Heart left ventricle (tissue), 16 donors: Measurements from ENCODE around the gene ATXN7. TPM values are rescaled to one million over a fixed set of nuclear protein-coding genes. Genes with fewer than 3 reads are reported as not detected.

Source experiments
- ATAC-seq, 4 donors: fragments of 200-7000 bp; cut with Tn5 transposase; one replicate each; pipeline ENCODE4 v1.9.1; 2020 to 2022; ENCODE audit warnings: moderate library complexity in 4 of 4, mild to moderate bottlenecking in 3 of 4, moderate number of reproducible peaks in 1 of 4
- DNase-seq, 5 donors: peaks; one replicate each; pipeline ENCODE4 v3.0.0-alpha.2; 2020
- H3K27ac ChIP-seq, 12 donors: fragments of 200-600 bp; sonication (generic) in 4 of 12; one replicate each; pipeline versions ENCODE4 v1.5.0 to v1.8.0; 2016 to 2022; ENCODE audit warnings: mild to moderate bottlenecking in 2 of 12
- H3K27me3 ChIP-seq, 9 donors: fragments of 200-600 bp; sonication (generic) in 2 of 9; one replicate each; pipeline versions ENCODE4 v1.5.1 to v1.8.0; 2016 to 2022; ENCODE audit warnings: mild to moderate bottlenecking in 3 of 9
- H3K36me3 ChIP-seq, 9 donors: fragments of 200-600 bp; sonication (generic) in 2 of 9; one replicate each; pipeline versions ENCODE4 v1.5.0 to v1.8.0; 2018 to 2022; ENCODE audit warnings: mild to moderate bottlenecking in 2 of 9
- H3K4me1 ChIP-seq, 12 donors: fragments of 200-600 bp; sonication (generic) in 4 of 12; one replicate each; pipeline versions ENCODE4 v1.5.0 to v1.8.0; 2016 to 2022; ENCODE audit warnings: mild to moderate bottlenecking in 3 of 12
- H3K4me3 ChIP-seq, 12 donors: fragments of 200-600 bp; sonication (generic) in 4 of 12; one replicate each; pipeline versions ENCODE4 v1.5.0 to v1.8.0; 2017 to 2022; ENCODE audit warnings: mild to moderate bottlenecking in 9 of 12, moderate library complexity in 4 of 12
- H3K9me3 ChIP-seq, 12 donors: fragments of 200-600 bp; sonication (generic) in 4 of 12; one replicate each; pipeline versions ENCODE4 v1.5.0 to v1.8.0; 2016 to 2022; ENCODE audit warnings: mild to moderate bottlenecking in 1 of 12
- CTCF ChIP-seq, 12 donors: fragments of 200-600 bp; sonication (generic) in 4 of 12; IDR thresholded peaks; one replicate each; pipeline versions ENCODE4 v1.5.0 to v1.8.0; 2018 to 2022; ENCODE audit warnings: antibody characterized with exemption in 12 of 12, mild to moderate bottlenecking in 5 of 12
- POLR2A ChIP-seq, 2 donors: fragments of 450-650 bp; IDR thresholded peaks; one replicate each; pipeline ENCODE4 v1.6.1; 2017; ENCODE audit warnings: antibody characterized with exemption in 2 of 2, mild to moderate bottlenecking in 2 of 2, moderate library complexity in 2 of 2
- WGBS, 4 donors: extraction: QIAGEN DNeasy Blood & Tissue Kit in 2 of 4; methylation state at CpG; one replicate each; pipeline versions ENCODE4 v1.1.5 to v1.1.7; 2013 to 2018; 5-methylcytosine and 5-hydroxymethylcytosine counted together
- intact Hi-C, 10 donors: fragments of 100-400 bp; cut with DNase I; formaldehyde crosslinking; loops; one replicate each; pipeline versions ENCODE4 v1.11.1 to v1.14.2; 2022
- polyA plus RNA-seq, 2 donors: library from polyadenylated mRNA; stranded (reverse); fragments of 200-250 nt; gene quantifications; one replicate each; pipeline ENCODE4 v1.2.3, GENCODE V29; 2013
- total RNA-seq, 9 donors: library from RNA; depleted of rRNA in 2 of 9; stranded (reverse); fragments of >200 nt in 2 of 9; fragmentation: NEBNext Ultra II Directional in 3 of 9; extraction: Animal tissue kit (Norgen Biotek cat#: 25700) in 3 of 9; gene quantifications; one replicate each; pipeline versions ENCODE4 v1.1.0 to v1.2.4, GENCODE V29; 2016 to 2023
- donor health status: ischemic (EF 13 %, LVEDD 7.1; RV severe dilation, severe dysfunction).
- donor health status: healthy with polysubstance abuse.
- donor health status: DM: no; HTN: yes; CAD: no.
- donor health status: DM: no; HTN: no; CAD: no.
- donor health status: ischemic (EF 25% LVEDD 6.9; RV normal size, moderate dysfunction).
- donor health status: ischemic (EF 25% LVEDD 5.7; RV mildly dilated, moderate dysfunction).
- donor health status: healthy.
- donor health status: DM: yes; HTN: yes; CAD: no.
- donor health status: ischemic (EF 35%, LVEDD 5.7; RV mildly dilated, moderate dysfunction).
- donor health status: nonischemic (EF 11% LVEDD 7.7; RV severe dilation, severe dysfunction).
- donor health status: DM: yes; HTN: yes; CAD: no.
- donor health status: PGD.
- donor health status: ischemic (EF 29% LVEDD 5.4; RV normal size, mild dysfunction).
- donor health status: nonischemic (EF 23%, LVEDD 6.1; RV moderate dilation, normal function).

The ATXN7 gene
- total and polyA plus RNA-seq, 11 donors: 4.5 to 31.4 (median 16.7) TPM

GRCh38 chr3:63974451-63974850 lies 110.8 kb downstream of the ATXN7 start:
- no peak overlapping the region for H3K4me3 ChIP-seq
- ATAC-seq (no peak), DNase-seq (no peak)
- WGBS, 4 donors: 80 to 87% (median 82%) methylated on average over 1 of the region's 1 CpG
- no peaks in the 10 kb centered on the region for H3K27me3 ChIP-seq
- intact Hi-C loops: loop anchor here in 1 of 10 donors (10.0 kb wide), 1 partner anchor 60 kb away; the partner anchor contains the start of gene SCAANT1
- no peaks in the 10 kb centered on the region for H3K9me3 ChIP-seq
- no peak overlapping the region for H3K27ac ChIP-seq
- no peak for TF ChIP-seq POLR2A (IDR thresholded peaks at IDR 0.05)
- TF ChIP-seq CTCF (IDR thresholded peaks at IDR 0.05): no peak
- peaks cover 0 to 93% (median 41%) of the 10 kb centered on the region in 12 donors for H3K4me1 ChIP-seq
- peaks cover 0 to 10% (median 0%) of the 10 kb centered on the region in 9 donors for H3K36me3 ChIP-seq

GRCh38 chr3:63975723-63976122 lies 112.1 kb downstream of the ATXN7 start:
- Histone ChIP-seq H3K4me3 (no peak overlapping the region), H3K27ac (peak overlapping the region in 4 of 12 donors; percentile 3 to 69 (median 16)), H3K9me3 (no peaks in the 10 kb centered on the region), H3K36me3 (peaks cover 0 to 21% (median 9%) of the 10 kb centered on the region in 9 donors), H3K4me1 (peaks cover 0 to 88% (median 30%) of the 10 kb centered on the region in 12 donors), H3K27me3 (no peaks in the 10 kb centered on the region)
- TF ChIP-seq POLR2A (IDR thresholded peaks at IDR 0.05) (no peak), CTCF (IDR thresholded peaks at IDR 0.05) (no peak)
- WGBS, 4 donors: 27 to 46% (median 33%) methylated on average over 3 of the region's 3 CpGs
- DNase-seq (peak in 4 of 5 donors; percentile 52 to 77 (median 66)), ATAC-seq (peak; percentile 56 to 85 (median 78))
- intact Hi-C loops: loop anchor here in 1 of 10 donors (10.0 kb wide), 1 partner anchor 61 kb away; the partner anchor contains the start of gene SCAANT1

- peak; percentile 40 to 77 (median 58) for ATAC-seq
Observed at GRCh38 chr3:63976161-63976871, 112.6 kb downstream of the ATXN7 start.

More at GRCh38 chr3:63976161-63976871, 112.6 kb downstream of the ATXN7 start:
- peak overlapping the region in 6 of 12 donors; percentile 1 to 69 (median 30) for H3K27ac ChIP-seq
- H3K9me3 ChIP-seq: no peaks in the 10 kb centered on the region
- H3K4me3 ChIP-seq: no peak overlapping the region
- intact Hi-C loops: loop anchor here in 1 of 10 donors (10.0 kb wide), 1 partner anchor 62 kb away; the partner anchor contains the start of gene SCAANT1
- 80 to 87% (median 83%) methylated on average over 4 of the region's 4 CpGs for WGBS, 4 donors
- TF ChIP-seq POLR2A (IDR thresholded peaks at IDR 0.05) (no peak), CTCF (IDR thresholded peaks at IDR 0.05) (no peak)
- H3K27me3 ChIP-seq: no peaks in the 10 kb centered on the region
- H3K4me1 ChIP-seq: peaks cover 0 to 88% (median 25%) of the 10 kb centered on the region in 12 donors
- H3K36me3 ChIP-seq: peaks cover 0 to 26% (median 15%) of the 10 kb centered on the region in 9 donors
- DNase-seq: no peak
